GM12878 (cell line): ENCODE data around the gene CSH2.

Source experiments
- BMI1 ChIP-seq: fragments of 450-650 bp; IDR thresholded peaks from 2 replicates; pipeline ENCODE4 v1.6.1; 2016; ENCODE audit warnings: mild to moderate bottlenecking, moderate library complexity, borderline replicate concordance
- CTCF ChIP-seq, 3 experiments: IDR thresholded peaks in 2 of 3; conservative IDR thresholded peaks in 1 of 3; 2 replicates each; pipeline ENCODE4 v1.5.1; 2011; ENCODE audit warnings: low read depth in 3 of 3, low read length in 3 of 3, mild to moderate bottlenecking in 3 of 3, control low read depth in 2 of 3, moderate library complexity in 2 of 3, inconsistent platforms in 1 of 3, mixed read lengths in 1 of 3; ENCODE audit not compliant: control insufficient read depth in 2 of 3, insufficient read depth in 1 of 3; ENCODE audit errors: extremely low read depth in 1 of 3
- E2F4 ChIP-seq: IDR thresholded peaks from 2 replicates; pipeline ENCODE4 v1.6.1; 2012; ENCODE audit warnings: low read depth, low read length, improper control_type of control experiment
- GABPA ChIP-seq: IDR thresholded peaks from 2 replicates; pipeline ENCODE4 v1.6.1; 2014; ENCODE audit warnings: antibody characterized with exemption, low read depth, mild to moderate bottlenecking, inconsistent platforms
- LARP7 ChIP-seq: fragments of 450-650 bp; IDR thresholded peaks from 2 replicates; pipeline ENCODE4 v1.6.1; 2017; ENCODE audit warnings: mild to moderate bottlenecking
- MAX ChIP-seq: IDR thresholded peaks from 2 replicates; pipeline ENCODE4 v1.6.1; 2012; ENCODE audit warnings: low read depth, low read length, improper control_type of control experiment
- POLR2A ChIP-seq: IDR thresholded peaks from 2 replicates; pipeline ENCODE4 v1.6.1; 2011; ENCODE audit warnings: low read depth, mild to moderate bottlenecking, low read length
- RBBP5 ChIP-seq: fragments of 200-600 bp; sonication (generic); conservative IDR thresholded peaks from 2 replicates; pipeline ENCODE4 v1.6.1; 2016
- REST ChIP-seq: IDR thresholded peaks from 2 replicates; pipeline ENCODE4 v1.6.1; 2012; ENCODE audit warnings: mild to moderate bottlenecking, low read depth, low read length
- SP1 ChIP-seq: IDR thresholded peaks from one replicate; pipeline ENCODE4 v1.6.1; 2011; ENCODE audit warnings: low read depth, low read length
- TARDBP ChIP-seq: IDR thresholded peaks from 2 replicates; pipeline ENCODE4 v1.6.1; 2016; ENCODE audit warnings: borderline replicate concordance
- ZNF24 ChIP-seq: fragments of 450-650 bp; IDR thresholded peaks from 2 replicates; pipeline ENCODE4 v1.6.1; 2017; ENCODE audit warnings: antibody characterized with exemption, mild to moderate bottlenecking

- TF ChIP-seq POLR2A, result no peak
- TF ChIP-seq E2F4, result no peak
- TF ChIP-seq MAX, result no peak
- no peak for TF ChIP-seq REST
- no peak for TF ChIP-seq BMI1
- no peak for TF ChIP-seq LARP7
- TF ChIP-seq GABPA, result no peak
- TF ChIP-seq CTCF (IDR thresholded peaks at IDR 0.05 in 2 of 3, conservative IDR thresholded peaks at IDR 0.05 in 1 of 3; ENCODE audit: control insufficient read depth in 2 of 3, extremely low read depth in 1 of 3, insufficient read depth in 1 of 3, low read depth in 3 of 3, low read length in 3 of 3), result no peak
- no peak for TF ChIP-seq ZNF24
- TF ChIP-seq SP1, result no peak
- TF ChIP-seq RBBP5, result no peak
- no peak for TF ChIP-seq TARDBP
Observed at GRCh38 chr17:63918305-63918704, 44.8 kb upstream of the CSH2 start.
